Transverse colon (tissue), 4 donors: ENCODE measurements around the gene GMNC. TPM values are rescaled to one million over a fixed set of nuclear protein-coding genes. Genes with fewer than 3 reads are reported as not detected.
"Not testable (repeated sequence)": the region's sequence is repeated elsewhere in the genome, so short reads cannot be mapped to it uniquely, and the experiment has no call there.

ENCODE experiments used
- DNase-seq: peaks from one replicate; pipeline ENCODE4 v3.0.0-alpha.2; 2019
- H3K27ac ChIP-seq, 4 donors: fragments of 200-600 bp; sonication (generic); 2 replicates each; pipeline ENCODE4 v1.5.1; 2016 to 2018; ENCODE audit warnings: inconsistent platforms in 4 of 4
- H3K27me3 ChIP-seq: fragments of 200-600 bp; sonication (generic); 2 replicates; pipeline ENCODE4 v1.5.1; 2017; ENCODE audit warnings: inconsistent platforms
- H3K36me3 ChIP-seq, 4 donors: fragments of 200-600 bp; sonication (generic); 2 replicates each; pipeline ENCODE4 v1.5.1; 2017 to 2019; ENCODE audit warnings: inconsistent platforms in 4 of 4
- H3K4me1 ChIP-seq, 4 donors: fragments of 200-600 bp; sonication (generic); 2 replicates each; pipeline ENCODE4 v1.5.1; 2017 to 2020; ENCODE audit warnings: inconsistent platforms in 4 of 4
- H3K4me3 ChIP-seq, 4 donors: fragments of 200-600 bp; sonication (generic); 1 replicate in 1 of 4; 2 replicates in 3 of 4; pipeline versions ENCODE4 v1.5.1 to v1.6.1; 2017 to 2019; ENCODE audit warnings: inconsistent platforms in 4 of 4
- H3K9me3 ChIP-seq, 2 donors: fragments of 200-600 bp; sonication (generic); 2 replicates each; pipeline ENCODE4 v1.5.1; 2017 to 2019; ENCODE audit warnings: inconsistent platforms in 2 of 2
- EP300 ChIP-seq: sonication (generic); formaldehyde crosslinking; IDR thresholded peaks from one replicate; pipeline ENCODE4 v1.6.1; 2017; ENCODE audit warnings: antibody characterized with exemption, low read depth
- POLR2A ChIP-seq: fragments of 450-650 bp; IDR thresholded peaks from one replicate; pipeline ENCODE4 v1.6.1; 2016; ENCODE audit warnings: antibody characterized with exemption, mild to moderate bottlenecking, moderate library complexity
- POLR2AphosphoS5 ChIP-seq, 3 donors: sonication (generic); formaldehyde crosslinking; IDR thresholded peaks; one replicate each; pipeline ENCODE4 v1.6.1; 2016; ENCODE audit warnings: antibody characterized with exemption in 3 of 3
- WGBS, 2 donors: methylation state at CpG; one replicate each; pipeline ENCODE4 v1.1.5; 2018; ENCODE audit warnings: low coverage in 1 of 2; 5-methylcytosine and 5-hydroxymethylcytosine counted together
- in situ Hi-C, 4 donors: fragments of 200-750 bp; cut with MboI; loops; one replicate each; pipeline versions ENCODE4 v1.15.0 to v1.15.1; 2017; ENCODE audit warnings: low sequenced_read_pairs in 3 of 4, low pct_ligation_motif_present in 1 of 4, low pct_unique_long_range_greater_than_20kb in 1 of 4
- intact Hi-C: fragments of 100-400 bp; cut with DNase I; formaldehyde crosslinking; loops from one replicate; pipeline ENCODE4 v1.15.1; 2023; ENCODE audit warnings: low total_unique reads
- total RNA-seq, 4 donors: library from RNA; depleted of rRNA; stranded (reverse); fragments of >200 nt; gene quantifications; one replicate each; pipeline ENCODE4 v1.1.0, GENCODE V29; 2016
- TF ChIP-seq, protein P1 (sequence below), 5 experiments: fragments of 200-600 bp in 3 of 5; fragments of 450-650 bp in 2 of 5; sonication (generic) in 3 of 5; IDR thresholded peaks; 1 replicate in 2 of 5; 2 replicates in 3 of 5; pipeline ENCODE4 v1.5.1; 2016 to 2017; ENCODE audit warnings: antibody characterized with exemption in 5 of 5, inconsistent platforms in 3 of 5, mild to moderate bottlenecking in 2 of 5, moderate library complexity in 1 of 5

GMNC gene
- total RNA-seq, 4 donors from 2014 or later: not detected

- H3K4me1 ChIP-seq: no peaks in the 10 kb centered on the region
- intact Hi-C loops (no loop called here), in situ Hi-C loops (no loop called here)
- TF ChIP-seq, protein P1, sequence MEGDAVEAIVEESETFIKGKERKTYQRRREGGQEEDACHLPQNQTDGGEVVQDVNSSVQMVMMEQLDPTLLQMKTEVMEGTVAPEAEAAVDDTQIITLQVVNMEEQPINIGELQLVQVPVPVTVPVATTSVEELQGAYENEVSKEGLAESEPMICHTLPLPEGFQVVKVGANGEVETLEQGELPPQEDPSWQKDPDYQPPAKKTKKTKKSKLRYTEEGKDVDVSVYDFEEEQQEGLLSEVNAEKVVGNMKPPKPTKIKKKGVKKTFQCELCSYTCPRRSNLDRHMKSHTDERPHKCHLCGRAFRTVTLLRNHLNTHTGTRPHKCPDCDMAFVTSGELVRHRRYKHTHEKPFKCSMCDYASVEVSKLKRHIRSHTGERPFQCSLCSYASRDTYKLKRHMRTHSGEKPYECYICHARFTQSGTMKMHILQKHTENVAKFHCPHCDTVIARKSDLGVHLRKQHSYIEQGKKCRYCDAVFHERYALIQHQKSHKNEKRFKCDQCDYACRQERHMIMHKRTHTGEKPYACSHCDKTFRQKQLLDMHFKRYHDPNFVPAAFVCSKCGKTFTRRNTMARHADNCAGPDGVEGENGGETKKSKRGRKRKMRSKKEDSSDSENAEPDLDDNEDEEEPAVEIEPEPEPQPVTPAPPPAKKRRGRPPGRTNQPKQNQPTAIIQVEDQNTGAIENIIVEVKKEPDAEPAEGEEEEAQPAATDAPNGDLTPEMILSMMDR (IDR thresholded peaks at IDR 0.05): no peak
- TF ChIP-seq POLR2AphosphoS5 (IDR thresholded peaks at IDR 0.05) (no peak), POLR2A (no peak), EP300 (no peak)
- DNase-seq: no peak
- H3K27ac ChIP-seq: no peak overlapping the region
- H3K36me3 ChIP-seq: no peaks in the 10 kb centered on the region
- H3K4me3 ChIP-seq: no peak overlapping the region
- no peaks in the 10 kb centered on the region for H3K9me3 ChIP-seq
- no peaks in the 10 kb centered on the region for H3K27me3 ChIP-seq
- 66 to 73% methylated on average over 3 of the region's 3 CpGs for WGBS, 2 donors
Measured at GRCh38 chr3:190883141-190883540, 20.6 kb upstream of the GMNC start.

- DNase-seq: no peak
- in situ Hi-C loops: no loop called here
- Histone ChIP-seq H3K4me1 (no peaks in the 10 kb centered on the region), H3K4me3 (no peak overlapping the region), H3K27me3 (no peaks in the 10 kb centered on the region), H3K36me3 (no peaks in the 10 kb centered on the region), H3K9me3 (no peaks in the 10 kb centered on the region), H3K27ac (no peak overlapping the region)
- TF ChIP-seq EP300 (no peak), POLR2AphosphoS5 (IDR thresholded peaks at IDR 0.05) (no peak), POLR2A (no peak)
- TF ChIP-seq, protein P1 (IDR thresholded peaks at IDR 0.05): no peak
- intact Hi-C loops: no loop called here
- WGBS, 2 donors: 45 to 84% methylated on average over 6 to 17 of the region's 17 CpGs
Measured at GRCh38 chr3:190877925-190878324, 15.4 kb upstream of the GMNC start.

GRCh38 chr3:190876433-190876832 lies 13.9 kb upstream of the GMNC start:
- 91% methylated on average over 7 of the region's 7 CpGs; no CpG with 5 or more reads in 1 of the 2 donors for WGBS, 2 donors
- H3K9me3 ChIP-seq, H3K27me3 ChIP-seq, H3K36me3 ChIP-seq, DNase-seq, intact Hi-C loops, H3K4me1 ChIP-seq, H3K27ac ChIP-seq, in situ Hi-C loops, H3K4me3 ChIP-seq: not testable (repeated sequence)

GRCh38 chr3:190875061-190875460 lies 12.6 kb upstream of the GMNC start:
- H3K27ac ChIP-seq, H3K9me3 ChIP-seq, H3K27me3 ChIP-seq, DNase-seq, in situ Hi-C loops, H3K4me3 ChIP-seq, intact Hi-C loops, H3K36me3 ChIP-seq, H3K4me1 ChIP-seq: not testable (repeated sequence)
- WGBS, 2 donors: 84% methylated on average over 9 of the region's 9 CpGs; no CpG with 5 or more reads in 1 of the 2 donors

GRCh38 chr3:190870127-190870526 lies 7.6 kb upstream of the GMNC start:
- H3K4me3 ChIP-seq: no peak overlapping the region
- no peaks in the 10 kb centered on the region for H3K36me3 ChIP-seq
- no peaks in the 10 kb centered on the region for H3K9me3 ChIP-seq
- WGBS, 2 donors: 63 to 78% methylated on average over 3 of the region's 3 CpGs
- intact Hi-C loops: no loop called here
- no peak overlapping the region for H3K27ac ChIP-seq
- TF ChIP-seq EP300: no peak
- TF ChIP-seq POLR2AphosphoS5 (IDR thresholded peaks at IDR 0.05): no peak
- TF ChIP-seq, protein P1 (IDR thresholded peaks at IDR 0.05): no peak
- no peak for TF ChIP-seq POLR2A
- H3K27me3 ChIP-seq: no peaks in the 10 kb centered on the region
- no peaks in the 10 kb centered on the region for H3K4me1 ChIP-seq
- no peak for DNase-seq
- in situ Hi-C loops: no loop called here
